Stimulated activated CD4-positive, alpha-beta T cell treated with anti-CD3 and anti-CD28 coated beads, Interleukin-4, amount 100 ng/mL, for 1 hour (primary cell): Measurements from ENCODE around the gene NPM3.
"Not testable (repeated sequence)": the region's sequence is repeated elsewhere in the genome, so short reads cannot be mapped to it uniquely, and the experiment has no call there.

ENCODE experiments used
- DNase-seq: peaks from one replicate; pipeline ENCODE4 v3.0.0-alpha.2; 2020

The NPM3 gene

GRCh38 chr10:101803511-101803910 is 20.3 kb upstream of the NPM3 start:
- no peak for DNase-seq

GRCh38 chr10:101797403-101798059 is 14.3 kb upstream of the NPM3 start:
- no peak for DNase-seq

- no peak for DNase-seq
Measured at GRCh38 chr10:101793526-101793925, 10.3 kb upstream of the NPM3 start.

GRCh38 chr10:101789686-101790085 is 6.4 kb upstream of the NPM3 start:
- DNase-seq: no peak

- DNase-seq: not testable (repeated sequence)
Measured at GRCh38 chr10:101789231-101789630, 6.0 kb upstream of the NPM3 start.

GRCh38 chr10:101785801-101786200 is 2.6 kb upstream of the NPM3 start:
- no peak for DNase-seq

GRCh38 chr10:101784558-101784957 is 1.3 kb upstream of the NPM3 start:
- DNase-seq: no peak

- DNase-seq: no peak
Measured at GRCh38 chr10:101783736-101784118, 481 bp upstream of the NPM3 start.

GRCh38 chr10:101781984-101782810 is 1.0 kb downstream of the NPM3 start:
- DNase-seq: no peak

- no peak for DNase-seq
Measured at GRCh38 chr10:101781655-101781983, 1.6 kb downstream of the NPM3 start.

GRCh38 chr10:101780818-101781654 is 2.2 kb downstream of the NPM3 start:
- peak; percentile 77 for DNase-seq

GRCh38 chr10:101780187-101780817 is 2.9 kb downstream of the NPM3 start:
- DNase-seq: no peak

GRCh38 chr10:101779544-101780186 is 3.6 kb downstream of the NPM3 start:
- DNase-seq: peak; percentile 90

- DNase-seq: no peak
Measured at GRCh38 chr10:101778781-101779543, 4.3 kb downstream of the NPM3 start.

GRCh38 chr10:101778151-101778780 is 5.0 kb downstream of the NPM3 start:
- no peak for DNase-seq

GRCh38 chr10:101777619-101778145 is 5.6 kb downstream of the NPM3 start:
- no peak for DNase-seq

GRCh38 chr10:101776161-101776817 is 7.0 kb downstream of the NPM3 start:
- DNase-seq: no peak

GRCh38 chr10:101775273-101776160 is 7.7 kb downstream of the NPM3 start, which contains the start of gene FGF8:
FGF8 (minus strand) TSS chr10:101776114; CDS start chr10:101775900, 214 bp downstream.
- DNase-seq: no peak

- no peak for DNase-seq
Measured at GRCh38 chr10:101774589-101775272, 8.5 kb downstream of the NPM3 start.
